Right ventricle myocardium superior (tissue), 1 donor: ENCODE measurements around the gene ATRAID. TPM values are rescaled to one million over a fixed set of nuclear protein-coding genes. Genes with fewer than 3 reads are reported as not detected.
A peak's percentile ranks its signal among the peaks of the same experiment; 100 is the strongest.
"Not testable (repeated sequence)": the region's sequence is repeated elsewhere in the genome, so short reads cannot be mapped to it uniquely, and the experiment has no call there.

Experiments used
- ATAC-seq: fragments of 200-7000 bp; cut with Tn5 transposase; one replicate; pipeline ENCODE4 v1.9.1; 2020; ENCODE audit warnings: mild to moderate bottlenecking; ENCODE audit not compliant: poor library complexity
- DNase-seq: peaks from one replicate; pipeline ENCODE4 v3.0.0-alpha.2; 2020
- intact Hi-C: fragments of 100-400 bp; cut with DNase I; formaldehyde crosslinking; loops from one replicate; pipeline ENCODE4 v1.11.2; 2022
- total RNA-seq: library from RNA; stranded (reverse); fragmentation: NEBNext Ultra II Directional; extraction: Animal tissue kit (Norgen Biotek cat#: 25700); gene quantifications from one replicate; pipeline ENCODE4 v1.2.1, GENCODE V29; 2021
- donor health status: DM: no; HTN: yes; CAD: no; lungs with severe emphysema.

ATRAID gene
- total RNA-seq, 1 donor from 2014 or later = 109 TPM

DNA sequence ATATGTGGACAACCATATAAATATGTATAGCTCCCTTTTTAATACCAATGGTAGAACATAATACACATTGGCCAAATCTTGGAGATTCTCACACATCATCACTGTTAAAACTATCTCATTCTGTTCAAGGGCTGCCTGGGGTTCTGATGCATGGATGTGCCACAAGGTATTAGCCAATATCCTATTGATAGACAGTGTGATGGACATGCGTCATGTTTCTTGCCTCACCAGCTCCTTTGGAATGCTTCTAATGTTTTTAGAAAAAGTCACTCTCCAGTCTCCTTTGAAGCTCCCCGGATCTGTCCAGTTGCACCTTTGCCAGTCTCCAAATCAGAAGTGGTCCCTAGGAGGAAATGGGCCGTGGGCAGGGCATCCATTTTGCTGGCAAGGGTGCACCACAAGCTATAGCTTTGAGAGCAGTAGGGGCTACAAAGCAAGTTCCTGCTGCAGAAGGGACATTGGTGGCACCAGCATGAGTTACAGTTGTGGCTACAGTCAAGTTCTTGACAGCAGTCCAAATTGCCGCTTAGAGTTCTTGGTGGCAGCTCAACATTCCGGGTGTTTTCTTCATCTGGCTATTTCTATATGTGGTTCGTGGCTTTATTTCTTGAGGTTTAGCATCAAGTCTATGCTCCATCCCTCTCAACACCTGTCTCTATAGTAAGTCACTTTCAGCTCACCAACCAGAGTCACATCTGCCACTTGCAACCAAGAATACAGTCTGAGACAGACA, 25.1 kb upstream of the ATRAID start:
- DNase-seq (no peak), ATAC-seq (no peak)
- intact Hi-C loops = no loop called here

DNA sequence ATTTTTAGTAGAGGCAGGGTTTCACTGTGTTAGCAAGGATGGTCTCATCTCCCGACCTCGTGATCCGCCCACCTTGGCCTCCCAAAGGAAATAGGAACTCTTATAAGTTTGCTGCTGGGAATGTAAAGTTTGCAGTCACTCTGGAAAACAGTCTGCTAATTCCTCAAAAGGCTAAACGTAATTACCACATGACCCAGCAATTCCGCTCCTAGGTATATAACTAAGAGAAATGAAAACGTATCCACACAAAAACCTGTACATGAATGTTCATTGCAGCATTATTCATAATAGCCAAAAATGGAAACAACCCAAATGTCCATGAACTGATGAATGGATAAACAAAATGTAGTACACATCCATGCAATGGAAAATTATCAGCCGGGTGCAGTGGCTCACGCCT, 21.9 kb upstream of the ATRAID start:
- ATAC-seq (no peak), DNase-seq (no peak)
- intact Hi-C loops = loop anchor here (5.0 kb wide), 1 partner anchor 93 kb away; no protein-coding TSS in a partner anchor

- intact Hi-C loops = loop anchor here (5.0 kb wide), 1 partner anchor 94 kb away; no protein-coding TSS in a partner anchor
- ATAC-seq (peak; percentile 85), DNase-seq (no peak)
Observed at GRCh38 chr2:27191070-27191829, 20.6 kb upstream of the ATRAID start.

DNA sequence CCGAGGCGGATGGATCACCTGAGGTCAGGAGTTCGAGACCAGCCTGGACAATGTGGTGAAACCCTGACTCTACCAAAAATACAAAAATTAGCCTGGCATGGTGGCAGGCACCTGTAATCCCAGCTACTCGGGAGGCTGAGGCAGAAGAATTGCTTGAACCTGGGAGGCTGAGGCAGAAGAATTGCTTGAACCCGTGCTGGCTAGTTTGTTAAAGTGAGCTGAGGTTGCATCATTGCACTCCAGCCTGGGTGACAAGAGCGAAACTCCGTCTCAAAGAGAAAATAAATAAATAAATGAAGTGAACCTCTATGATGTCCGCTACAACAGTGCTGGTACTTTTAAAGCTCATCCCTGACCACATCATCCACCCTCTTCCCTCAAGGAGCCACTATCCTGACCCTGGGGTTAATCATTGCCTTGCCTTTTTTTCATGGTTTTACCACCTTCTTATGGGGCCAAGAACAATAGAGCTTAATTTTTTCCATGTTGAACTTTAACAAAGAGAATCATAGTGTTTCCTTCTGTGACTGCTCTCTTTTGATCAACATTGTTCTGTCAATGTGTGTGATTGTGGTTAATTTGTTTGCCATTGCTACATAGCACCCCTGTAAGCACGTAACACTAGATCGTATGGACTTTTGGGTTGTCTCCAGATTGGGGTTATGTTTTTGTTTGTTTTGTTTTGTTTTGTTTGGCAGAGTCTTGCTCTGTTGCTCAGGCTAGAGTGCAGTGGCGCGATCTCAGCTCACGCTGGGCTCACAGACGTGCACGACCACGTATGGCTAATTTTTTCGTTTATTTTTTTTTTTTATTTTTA, 17.1 kb upstream of the ATRAID start:
- DNase-seq (no peak), ATAC-seq (no peak)
- intact Hi-C loops = loop anchor here (5.0 kb wide), 1 partner anchor 97 kb away; no protein-coding TSS in a partner anchor

- ATAC-seq, intact Hi-C loops, DNase-seq: not testable (repeated sequence)
Observed at GRCh38 chr2:27195799-27196198, 16.0 kb upstream of the ATRAID start.

DNA sequence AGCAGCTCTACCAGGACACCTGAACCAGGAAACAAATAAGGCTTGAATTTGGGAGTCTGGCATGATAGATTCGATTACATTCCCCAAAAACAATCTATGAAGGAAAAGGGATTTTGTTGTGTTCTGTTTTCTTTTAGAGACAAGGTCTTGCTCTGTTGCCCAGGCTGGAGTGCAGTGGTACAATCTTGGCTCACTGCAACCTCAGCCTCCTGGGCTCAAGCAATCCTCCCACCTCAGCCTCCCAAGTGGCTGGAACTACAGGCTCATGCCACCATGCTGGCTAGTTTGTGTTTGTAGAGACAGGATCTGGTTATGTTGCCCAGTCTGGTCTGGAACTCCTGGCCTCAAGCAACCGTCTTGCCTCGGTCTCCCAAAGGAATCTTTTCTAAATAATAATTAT, 13.8 kb upstream of the ATRAID start:
- ATAC-seq, intact Hi-C loops, DNase-seq: not testable (repeated sequence)

GRCh38 chr2:27198627-27199026, 13.2 kb upstream of the ATRAID start:
- no peak for DNase-seq
- no peak for ATAC-seq
- intact Hi-C loops = no loop called here

- intact Hi-C loops = no loop called here
- ATAC-seq = no peak
- no peak for DNase-seq
Observed at GRCh38 chr2:27199241-27199640, 12.6 kb upstream of the ATRAID start.

- no peak for DNase-seq
Observed at GRCh38 chr2:27201675-27202074, 10.2 kb upstream of the ATRAID start.

GRCh38 chr2:27202854-27203253, 9.0 kb upstream of the ATRAID start:
- ATAC-seq (no peak), DNase-seq (no peak)
- intact Hi-C loops = no loop called here

More at GRCh38 chr2:27201675-27202074, 10.2 kb upstream of the ATRAID start:
- intact Hi-C loops = no loop called here
- no peak for ATAC-seq

- no peak for DNase-seq
- no peak for ATAC-seq
- intact Hi-C loops = no loop called here
Observed at GRCh38 chr2:27203741-27204140, 8.1 kb upstream of the ATRAID start.

- intact Hi-C loops = no loop called here
- no peak for DNase-seq
- no peak for ATAC-seq
Observed at GRCh38 chr2:27204566-27204965, 7.3 kb upstream of the ATRAID start.

DNA sequence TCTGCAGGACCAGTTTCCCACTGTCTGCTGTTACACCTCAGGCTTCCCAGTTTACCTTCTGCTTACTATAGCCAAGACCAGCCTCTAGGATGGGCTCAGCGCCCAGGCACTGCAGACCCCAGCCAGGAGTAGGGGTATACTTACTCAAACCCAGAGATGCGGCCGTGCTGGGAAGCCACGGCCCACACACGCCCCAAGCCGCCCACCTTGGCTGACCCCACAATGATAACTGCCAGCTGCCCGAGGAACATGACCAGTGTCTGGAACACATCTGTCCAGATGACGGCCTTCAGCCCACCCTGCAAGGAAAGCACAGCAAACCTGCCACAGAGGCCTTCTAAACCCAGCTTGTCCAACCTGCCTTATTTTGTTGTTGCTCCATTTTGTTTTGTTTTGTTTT, 6.6 kb upstream of the ATRAID start:
- DNase-seq = no peak
- intact Hi-C loops = no loop called here
- no peak for ATAC-seq

DNA sequence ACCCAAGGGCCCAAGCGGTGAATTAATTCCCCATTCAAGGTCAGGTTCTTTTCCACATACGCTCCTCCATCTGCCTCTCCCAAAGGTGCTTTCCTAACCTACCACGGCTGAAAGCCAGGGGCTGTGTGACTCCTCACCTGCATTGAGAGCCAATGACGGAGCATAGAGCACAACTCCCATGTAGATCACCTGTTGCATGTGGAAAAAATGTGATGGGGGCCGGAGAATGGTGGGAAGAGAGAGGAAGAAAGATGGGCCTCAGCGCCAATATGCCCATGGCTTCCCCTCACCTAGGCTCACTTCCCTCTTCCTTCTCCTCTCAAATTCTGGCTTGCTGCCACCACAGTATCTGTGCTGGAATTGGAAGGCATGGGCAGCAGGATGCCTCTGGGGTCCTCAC, 5.5 kb upstream of the ATRAID start:
- ATAC-seq (no peak), DNase-seq (no peak)
- intact Hi-C loops = no loop called here

DNA sequence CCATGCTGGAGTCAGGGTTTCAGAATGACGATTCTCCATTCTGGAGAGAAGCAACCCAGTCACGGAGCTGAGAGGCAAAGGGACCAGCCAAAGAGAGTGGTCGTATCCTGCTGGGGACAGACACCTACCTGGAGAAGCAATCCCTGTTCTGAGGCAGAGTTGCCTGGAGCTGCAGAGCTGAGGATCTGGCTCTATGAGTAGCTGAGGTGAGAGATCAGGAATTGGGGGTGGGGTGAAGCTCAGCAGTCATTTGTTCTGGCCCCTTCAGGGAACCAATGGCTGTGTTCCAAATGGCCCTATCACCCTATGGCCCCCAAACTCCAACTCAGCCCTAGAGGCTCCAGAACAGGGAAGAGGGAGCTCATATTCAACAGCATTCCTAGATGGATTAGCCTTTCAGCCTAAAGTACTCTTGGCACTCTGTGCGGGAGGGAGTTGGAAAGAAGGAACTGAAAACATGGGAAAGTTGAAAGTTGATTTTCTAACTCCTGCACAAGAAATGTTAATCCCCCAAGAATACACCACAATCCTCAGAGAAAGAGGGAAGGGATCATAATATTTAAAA, 3.3 kb upstream of the ATRAID start:
- intact Hi-C loops = no loop called here
- no peak for DNase-seq
- ATAC-seq = no peak

DNA sequence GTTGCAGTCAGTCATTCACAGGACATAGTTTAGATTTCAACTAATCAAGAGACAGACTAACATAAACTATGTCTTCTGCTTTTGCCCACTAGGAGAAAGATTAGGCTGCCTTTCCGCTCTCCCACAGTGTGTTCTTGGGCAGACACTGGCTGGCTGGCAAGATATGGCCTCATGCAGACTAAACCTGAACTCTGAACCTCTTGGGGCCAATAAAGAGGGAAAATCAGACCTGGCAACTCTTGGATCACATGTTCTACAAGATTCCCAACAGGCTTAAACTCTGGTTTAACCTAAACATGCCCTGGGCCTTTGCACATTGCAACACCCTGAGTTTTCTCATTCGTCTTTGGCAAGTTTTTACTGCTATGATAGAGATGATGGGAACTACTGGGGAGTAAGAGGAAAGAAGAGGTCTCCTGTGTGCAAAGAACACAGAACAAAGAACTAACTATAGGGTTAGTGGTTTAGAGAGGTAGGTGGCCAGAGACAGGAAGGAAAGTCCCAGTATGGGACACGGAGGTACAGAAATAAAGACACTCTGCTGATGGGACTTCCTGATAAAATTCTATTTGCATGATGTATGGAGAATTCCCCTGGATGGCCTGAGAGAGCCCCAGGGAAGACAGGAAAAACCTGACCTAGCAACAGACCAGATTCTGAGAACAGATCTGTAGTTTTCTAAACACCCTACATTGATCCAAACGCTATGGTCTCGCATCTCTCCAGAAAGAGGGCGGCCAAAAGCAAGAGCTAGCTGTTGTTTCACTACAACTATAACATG, 2.0 kb upstream of the ATRAID start:
- DNase-seq = no peak
- intact Hi-C loops = no loop called here
- no peak for ATAC-seq

- ATAC-seq = peak; percentile 4
- intact Hi-C loops = no loop called here
- no peak for DNase-seq
Observed at GRCh38 chr2:27211241-27211942, 449 bp upstream of the ATRAID start.
